ENCODE results near the gene DEFB131B.
"Not testable (repeated sequence)": the region's sequence is repeated elsewhere in the genome, so short reads cannot be mapped to it uniquely, and the experiment has no call there.

- TF ChIP-seq CTCF (conservative IDR thresholded peaks at IDR 0.05); ZFX (IDR thresholded peaks at IDR 0.05): not testable (repeated sequence)
Measured at GRCh38 chr11:71870661-71871060, 7.6 kb upstream of the DEFB131B start.
